Measurements from ENCODE around the gene TRIM10.

Gene TRIM10

DNA sequence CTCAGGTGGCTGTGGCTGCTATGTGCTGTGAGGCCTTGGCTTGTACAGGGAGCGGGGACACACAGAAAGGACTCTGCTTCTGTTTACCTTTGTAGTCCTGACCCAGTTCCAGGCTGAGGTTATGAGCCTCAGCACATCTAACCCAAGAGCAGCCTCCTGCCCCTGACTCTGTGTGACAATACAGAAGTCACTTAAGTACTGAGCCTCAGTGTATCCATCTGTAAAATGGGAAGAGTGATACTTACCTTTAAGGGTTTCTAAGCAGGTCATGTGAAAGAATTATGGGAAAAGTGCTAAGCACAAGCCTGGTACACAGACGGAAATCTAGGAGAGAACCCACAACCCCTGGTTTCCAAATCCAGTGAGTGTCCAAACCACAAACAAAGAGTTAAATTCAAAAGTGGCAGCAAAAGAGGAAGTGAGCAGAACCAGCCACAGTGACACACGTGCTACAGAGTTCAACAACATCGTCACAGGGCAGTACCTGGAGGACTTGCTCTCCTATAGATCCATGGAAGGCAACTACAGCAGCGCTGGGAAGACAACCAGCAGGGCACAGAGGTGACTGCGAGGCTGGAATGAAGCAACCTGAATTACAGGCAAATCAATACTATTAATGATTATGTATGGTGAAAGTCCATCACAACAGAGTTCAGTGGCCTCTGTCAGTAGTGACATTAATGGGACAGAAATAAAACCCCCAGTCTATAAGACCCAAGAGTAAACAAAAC, 39.7 kb upstream of the TRIM10 start:
- H3K4me3 ChIP-seq (ENCODE audit: control insufficient read depth, low read depth, low read length) = no peak overlapping the region
- TF ChIP-seq, protein P1, sequence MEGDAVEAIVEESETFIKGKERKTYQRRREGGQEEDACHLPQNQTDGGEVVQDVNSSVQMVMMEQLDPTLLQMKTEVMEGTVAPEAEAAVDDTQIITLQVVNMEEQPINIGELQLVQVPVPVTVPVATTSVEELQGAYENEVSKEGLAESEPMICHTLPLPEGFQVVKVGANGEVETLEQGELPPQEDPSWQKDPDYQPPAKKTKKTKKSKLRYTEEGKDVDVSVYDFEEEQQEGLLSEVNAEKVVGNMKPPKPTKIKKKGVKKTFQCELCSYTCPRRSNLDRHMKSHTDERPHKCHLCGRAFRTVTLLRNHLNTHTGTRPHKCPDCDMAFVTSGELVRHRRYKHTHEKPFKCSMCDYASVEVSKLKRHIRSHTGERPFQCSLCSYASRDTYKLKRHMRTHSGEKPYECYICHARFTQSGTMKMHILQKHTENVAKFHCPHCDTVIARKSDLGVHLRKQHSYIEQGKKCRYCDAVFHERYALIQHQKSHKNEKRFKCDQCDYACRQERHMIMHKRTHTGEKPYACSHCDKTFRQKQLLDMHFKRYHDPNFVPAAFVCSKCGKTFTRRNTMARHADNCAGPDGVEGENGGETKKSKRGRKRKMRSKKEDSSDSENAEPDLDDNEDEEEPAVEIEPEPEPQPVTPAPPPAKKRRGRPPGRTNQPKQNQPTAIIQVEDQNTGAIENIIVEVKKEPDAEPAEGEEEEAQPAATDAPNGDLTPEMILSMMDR (conservative IDR thresholded peaks at IDR 0.05; ENCODE audit: control insufficient read depth, insufficient read depth, low read depth, low read length) = no peak
- no peak for DNase-seq (ENCODE audit: low read depth)

GRCh38 chr6:30198166-30199084, 37.4 kb upstream of the TRIM10 start:
- TF ChIP-seq, protein P1 (conservative IDR thresholded peaks at IDR 0.05; ENCODE audit: control insufficient read depth, insufficient read depth, low read depth, low read length) = no peak
- no peak overlapping the region for H3K4me3 ChIP-seq (ENCODE audit: control insufficient read depth, low read depth, low read length)
- DNase-seq (ENCODE audit: low read depth) = no peak

- TF ChIP-seq, protein P1 (conservative IDR thresholded peaks at IDR 0.05; ENCODE audit: control insufficient read depth, insufficient read depth, low read depth, low read length) = no peak
- no peak for DNase-seq (ENCODE audit: low read depth)
- no peak overlapping the region for H3K4me3 ChIP-seq (ENCODE audit: control insufficient read depth, low read depth, low read length)
Measured at GRCh38 chr6:30196376-30196775, 35.4 kb upstream of the TRIM10 start.

DNA sequence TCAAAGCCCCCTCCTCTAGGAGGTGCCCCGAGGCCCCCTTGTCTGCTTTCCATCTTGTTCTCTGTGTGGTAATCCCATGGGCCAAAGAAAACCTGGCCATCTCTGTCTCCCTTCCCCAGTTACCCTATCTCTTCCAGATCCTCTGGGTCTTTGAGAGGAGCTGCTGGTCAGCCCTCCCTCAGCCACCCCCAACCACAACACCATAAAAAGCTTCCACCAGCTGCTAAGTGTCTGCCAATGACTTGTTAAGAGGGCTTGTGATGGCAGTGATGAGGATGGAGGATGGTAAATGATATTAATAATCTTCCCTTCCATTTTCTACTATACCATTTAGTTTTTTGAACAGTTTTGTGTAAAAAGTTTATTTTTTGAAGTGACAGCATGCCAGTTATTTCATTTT, 34.9 kb upstream of the TRIM10 start:
- TF ChIP-seq, protein P1 (conservative IDR thresholded peaks at IDR 0.05; ENCODE audit: control insufficient read depth, insufficient read depth, low read depth, low read length) = no peak
- H3K4me3 ChIP-seq (ENCODE audit: control insufficient read depth, low read depth, low read length) = no peak overlapping the region

DNA sequence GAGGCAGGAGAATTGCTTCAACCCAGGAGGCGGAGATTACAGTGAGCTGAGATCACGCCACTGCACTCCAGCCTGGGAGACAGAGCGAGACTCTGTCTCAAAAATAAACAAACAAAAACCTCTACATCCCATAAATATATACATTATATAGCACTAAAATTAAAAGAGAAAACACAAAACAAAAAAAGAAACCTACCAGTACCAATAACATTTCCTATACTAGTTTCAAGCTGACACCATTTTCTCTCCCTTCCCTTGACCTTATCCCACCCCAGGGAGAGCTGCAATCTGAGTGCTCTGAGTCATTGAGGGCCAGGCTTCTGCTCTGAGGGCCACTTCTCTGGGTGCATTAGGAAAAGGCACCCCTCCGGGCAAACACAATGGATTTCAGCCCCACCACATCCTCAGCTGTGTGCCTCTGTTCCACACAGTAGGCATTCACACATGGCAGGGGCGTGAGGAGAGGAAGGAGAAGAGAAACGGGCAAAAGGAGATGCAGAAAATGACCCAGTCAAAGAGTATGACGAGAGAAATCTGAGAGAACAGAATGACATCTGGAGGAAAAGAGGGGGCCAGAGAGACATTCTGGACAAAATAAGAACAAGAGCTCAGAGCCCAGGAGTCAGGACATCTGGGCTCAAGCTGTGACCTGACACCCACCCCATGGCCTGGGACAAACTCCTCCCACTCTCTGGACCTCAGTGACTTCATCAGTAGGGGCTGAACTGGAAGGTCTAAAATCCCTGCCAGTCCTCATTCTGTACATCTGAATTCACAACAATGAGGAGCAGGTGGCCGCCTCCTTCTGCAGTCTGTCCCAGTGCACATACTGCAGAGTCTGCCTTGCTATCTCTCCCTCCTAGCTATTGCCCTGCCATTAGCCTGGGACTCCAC, 34.0 kb upstream of the TRIM10 start:
- TF ChIP-seq, protein P1 (conservative IDR thresholded peaks at IDR 0.05; ENCODE audit: control insufficient read depth, insufficient read depth, low read depth, low read length) = no peak
- DNase-seq (ENCODE audit: low read depth) = peak; percentile 51
- H3K4me3 ChIP-seq (ENCODE audit: control insufficient read depth, low read depth, low read length) = no peak overlapping the region

More for the DNA sequence above, 34.9 kb upstream of the TRIM10 start:
- DNase-seq (ENCODE audit: low read depth) = no peak

GRCh38 chr6:30192076-30192475, 31.1 kb upstream of the TRIM10 start:
- DNase-seq (ENCODE audit: low read depth) = peak; percentile 19
- no peak overlapping the region for H3K4me3 ChIP-seq (ENCODE audit: control insufficient read depth, low read depth, low read length)
- TF ChIP-seq, protein P1 (conservative IDR thresholded peaks at IDR 0.05; ENCODE audit: control insufficient read depth, insufficient read depth, low read depth, low read length) = no peak

Data from fibroblast of mammary gland (primary cell).